DND-41 (cell line): ENCODE measurements around the gene ADARB2.
"Not testable (repeated sequence)": the region's sequence is repeated elsewhere in the genome, so short reads cannot be mapped to it uniquely, and the experiment has no call there.

Source experiments
- ATAC-seq: fragments of 200-7000 bp; cut with Tn5 transposase; 3 replicates; pipeline ENCODE4 v1.9.1; 2021; ENCODE audit warnings: low read depth; ENCODE audit not compliant: insufficient read depth
- DNase-seq: peaks from one replicate; pipeline ENCODE4 v3.0.0-alpha.2; 2020
- H2AFZ ChIP-seq: 2 replicates; pipeline ENCODE4 v1.6.0; 2012; ENCODE audit warnings: low read depth, low read length
- H3K27ac ChIP-seq: 2 replicates; pipeline ENCODE4 v1.5.1; 2012; ENCODE audit warnings: low read length, inconsistent platforms
- H3K27me3 ChIP-seq: fragments of 200-600 bp; sonication (generic); 2 replicates; pipeline ENCODE4 v1.6.0; 2012; ENCODE audit warnings: low read length, mild to moderate bottlenecking, inconsistent platforms; ENCODE audit not compliant: insufficient read depth, poor library complexity
- H3K36me3 ChIP-seq: 2 replicates; pipeline ENCODE4 v1.5.1; 2012; ENCODE audit warnings: low read length, inconsistent platforms; ENCODE audit not compliant: insufficient read depth
- H3K4me1 ChIP-seq: 2 replicates; pipeline ENCODE4 v1.5.1; 2012; ENCODE audit warnings: mild to moderate bottlenecking, low read length; ENCODE audit not compliant: insufficient read depth
- H3K4me2 ChIP-seq: 2 replicates; pipeline ENCODE4 v1.6.0; 2012; ENCODE audit warnings: mild to moderate bottlenecking, moderate library complexity, low read length, inconsistent platforms; ENCODE audit not compliant: insufficient read depth
- H3K4me3 ChIP-seq, 2 experiments: fragments of 200-600 bp in 1 of 2; shearing (Covaris generic) in 1 of 2; 2 replicates each; pipeline ENCODE4 v1.5.1; 2012 to 2016; ENCODE audit warnings: inconsistent platforms in 2 of 2, low read length in 2 of 2, mild to moderate bottlenecking in 2 of 2, low read depth in 1 of 2, moderate library complexity in 1 of 2
- H3K79me2 ChIP-seq: 2 replicates; pipeline ENCODE4 v1.6.0; 2012; ENCODE audit warnings: low read length, inconsistent platforms; ENCODE audit not compliant: insufficient read depth
- H3K9ac ChIP-seq: 2 replicates; pipeline ENCODE4 v1.6.0; 2012; ENCODE audit warnings: low read depth, mild to moderate bottlenecking, inconsistent platforms, low read length, moderate library complexity
- H3K9me3 ChIP-seq: 2 replicates; pipeline ENCODE4 v1.5.1; 2012; ENCODE audit warnings: low read length, moderate library complexity, mild to moderate bottlenecking, inconsistent platforms; ENCODE audit not compliant: insufficient read depth, severe bottlenecking
- H4K20me1 ChIP-seq: 2 replicates; pipeline ENCODE4 v1.6.0; 2012; ENCODE audit warnings: low read length; ENCODE audit not compliant: insufficient read depth
- EZH2 ChIP-seq: IDR thresholded peaks from 3 replicates; pipeline ENCODE4 v1.6.1; 2012; ENCODE audit warnings: borderline replicate concordance, low read depth, mild to moderate bottlenecking, moderate library complexity, low read length, inconsistent platforms; ENCODE audit not compliant: severe bottlenecking
- TF ChIP-seq, protein P1 (sequence below): IDR thresholded peaks from 2 replicates; pipeline ENCODE4 v1.5.1; 2012; ENCODE audit warnings: borderline replicate concordance, low read length, moderate library complexity, mild to moderate bottlenecking; ENCODE audit not compliant: poor library complexity, severe bottlenecking; ENCODE audit errors: extremely low read depth

Gene ADARB2

DNA sequence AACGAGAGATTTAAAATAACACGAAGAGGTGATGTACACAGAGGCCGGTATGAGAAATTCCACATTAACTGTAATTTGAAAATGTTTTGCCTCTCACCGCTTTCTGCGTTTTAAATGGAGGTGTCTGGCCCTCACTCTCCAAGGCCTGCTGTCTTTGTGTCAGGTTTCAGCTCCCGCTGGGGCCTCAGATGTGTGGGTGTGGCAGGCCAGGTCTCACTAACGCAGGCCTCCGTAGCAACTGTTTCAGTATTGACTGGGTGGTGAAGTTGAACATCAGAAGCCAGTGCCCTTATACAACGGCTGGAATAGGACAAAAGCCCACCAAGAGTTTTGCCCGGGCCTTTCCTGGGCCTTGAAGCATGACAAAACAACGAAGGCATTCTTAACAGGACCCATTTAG, 303.1 kb downstream of the ADARB2 start:
- Histone ChIP-seq H3K79me2 (no peaks in the 10 kb centered on the region), H4K20me1 (no peaks in the 10 kb centered on the region), H3K27me3 (no peaks in the 10 kb centered on the region), H3K4me3 (no peak overlapping the region), H3K4me1 (peaks cover 3% of the 10 kb centered on the region; the same call in 1 of the 2 replicates), H3K27ac (no peak overlapping the region), H3K4me2 (no peak overlapping the region), H3K9ac (no peak overlapping the region), H2AFZ (no peak overlapping the region), H3K9me3 (peaks cover 7% of the 10 kb centered on the region), H3K36me3 (no peaks in the 10 kb centered on the region)
- TF ChIP-seq, protein P1, sequence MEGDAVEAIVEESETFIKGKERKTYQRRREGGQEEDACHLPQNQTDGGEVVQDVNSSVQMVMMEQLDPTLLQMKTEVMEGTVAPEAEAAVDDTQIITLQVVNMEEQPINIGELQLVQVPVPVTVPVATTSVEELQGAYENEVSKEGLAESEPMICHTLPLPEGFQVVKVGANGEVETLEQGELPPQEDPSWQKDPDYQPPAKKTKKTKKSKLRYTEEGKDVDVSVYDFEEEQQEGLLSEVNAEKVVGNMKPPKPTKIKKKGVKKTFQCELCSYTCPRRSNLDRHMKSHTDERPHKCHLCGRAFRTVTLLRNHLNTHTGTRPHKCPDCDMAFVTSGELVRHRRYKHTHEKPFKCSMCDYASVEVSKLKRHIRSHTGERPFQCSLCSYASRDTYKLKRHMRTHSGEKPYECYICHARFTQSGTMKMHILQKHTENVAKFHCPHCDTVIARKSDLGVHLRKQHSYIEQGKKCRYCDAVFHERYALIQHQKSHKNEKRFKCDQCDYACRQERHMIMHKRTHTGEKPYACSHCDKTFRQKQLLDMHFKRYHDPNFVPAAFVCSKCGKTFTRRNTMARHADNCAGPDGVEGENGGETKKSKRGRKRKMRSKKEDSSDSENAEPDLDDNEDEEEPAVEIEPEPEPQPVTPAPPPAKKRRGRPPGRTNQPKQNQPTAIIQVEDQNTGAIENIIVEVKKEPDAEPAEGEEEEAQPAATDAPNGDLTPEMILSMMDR, result no peak
- no peak for TF ChIP-seq EZH2
- DNase-seq, result no peak
- ATAC-seq, result no peak

DNA sequence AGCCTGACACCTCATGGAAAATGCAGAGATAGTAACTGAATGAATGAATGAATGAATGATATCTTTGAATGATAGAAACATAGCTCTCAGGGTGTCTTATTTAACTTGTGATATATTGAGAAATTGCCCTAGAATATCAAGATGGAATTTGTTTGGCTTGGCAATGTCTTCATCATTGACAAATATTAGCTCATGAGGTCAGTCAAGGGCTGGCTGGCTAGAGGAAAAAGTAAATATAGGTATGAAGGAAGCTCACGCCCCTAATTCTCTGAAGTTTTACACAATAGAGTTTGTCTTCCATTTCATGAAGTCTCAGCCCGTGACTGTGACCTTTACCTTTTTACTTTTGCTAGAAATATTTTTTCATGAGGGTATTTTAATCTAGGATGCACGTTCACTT, 305.2 kb downstream of the ADARB2 start:
- Histone ChIP-seq H3K4me3 (no peak overlapping the region), H2AFZ (no peak overlapping the region), H3K79me2 (no peaks in the 10 kb centered on the region), H3K4me1 (peaks cover 13% of the 10 kb centered on the region; the same call in 1 of the 2 replicates), H3K36me3 (no peaks in the 10 kb centered on the region), H4K20me1 (no peaks in the 10 kb centered on the region), H3K4me2 (no peak overlapping the region), H3K9me3 (peaks cover 7% of the 10 kb centered on the region), H3K9ac (no peak overlapping the region), H3K27ac (no peak overlapping the region), H3K27me3 (no peaks in the 10 kb centered on the region)
- DNase-seq, result no peak
- no peak for ATAC-seq
- TF ChIP-seq, protein P1, result no peak
- TF ChIP-seq EZH2, result no peak

DNA sequence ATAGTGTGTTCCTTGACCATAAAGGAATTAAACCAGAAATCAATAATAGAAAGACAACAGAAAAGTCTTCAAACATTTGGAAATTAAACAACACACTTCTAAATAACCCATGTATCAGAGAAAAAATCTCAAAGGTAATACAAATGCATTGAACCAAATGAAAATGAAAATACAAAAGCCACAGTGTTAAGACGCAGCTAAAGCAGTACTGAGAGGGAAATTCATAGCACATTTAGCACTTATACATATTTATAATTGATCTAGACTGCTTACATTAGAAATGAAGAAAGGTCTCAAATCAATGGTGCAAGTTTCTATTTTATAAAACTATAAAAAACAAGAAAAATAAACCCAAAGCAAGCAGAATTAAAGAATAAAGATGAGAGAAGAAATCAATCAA, 306.1 kb downstream of the ADARB2 start:
- Histone ChIP-seq H3K9me3 (peaks cover 7% of the 10 kb centered on the region), H3K27me3 (no peaks in the 10 kb centered on the region), H3K9ac (no peak overlapping the region), H3K4me1 (peaks cover 13% of the 10 kb centered on the region; the same call in 1 of the 2 replicates), H3K4me3 (no peak overlapping the region), H3K36me3 (no peaks in the 10 kb centered on the region), H4K20me1 (no peaks in the 10 kb centered on the region), H2AFZ (no peak overlapping the region), H3K79me2 (no peaks in the 10 kb centered on the region), H3K4me2 (no peak overlapping the region), H3K27ac (no peak overlapping the region)
- ATAC-seq, result no peak
- DNase-seq, result no peak
- no peak for TF ChIP-seq EZH2
- TF ChIP-seq, protein P1, result no peak

DNA sequence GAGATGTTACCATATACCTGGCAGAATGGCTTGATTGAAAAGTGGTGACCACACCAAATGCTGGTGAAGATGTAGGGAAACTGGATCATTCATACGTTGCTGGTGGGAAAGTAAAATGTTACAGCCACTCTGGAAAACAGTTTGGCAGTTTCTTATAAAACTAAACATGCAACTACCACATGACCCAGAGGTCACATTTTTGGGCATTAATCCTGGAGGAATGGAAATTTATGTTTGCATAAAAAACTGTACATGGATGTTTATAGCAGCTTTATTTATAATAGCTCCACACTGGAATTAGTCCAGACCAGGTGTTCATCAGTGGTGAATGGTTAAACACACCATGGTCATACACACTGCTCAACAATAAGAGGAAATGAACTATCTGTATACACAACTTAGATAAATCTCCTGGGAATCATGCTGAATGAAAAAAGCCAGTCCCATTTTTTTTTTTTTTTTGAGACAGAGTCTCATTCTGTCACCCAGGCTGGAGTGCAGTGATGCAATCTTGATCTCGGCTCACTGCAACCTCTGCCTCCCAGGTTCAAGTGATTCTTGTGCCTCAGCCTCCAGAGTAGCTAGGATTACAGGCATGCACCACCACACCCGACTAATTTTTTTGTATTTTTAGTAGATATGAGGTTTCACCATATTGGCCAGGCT, 309.7 kb downstream of the ADARB2 start:
- ATAC-seq (peak; percentile 24; the same call in 1 of the 3 replicates), DNase-seq (peak; percentile 5)
- not testable (repeated sequence) for H3K79me2 ChIP-seq, H3K4me3 ChIP-seq, H3K9ac ChIP-seq, H3K36me3 ChIP-seq, H2AFZ ChIP-seq, H3K9me3 ChIP-seq, H3K27me3 ChIP-seq, H3K27ac ChIP-seq, H3K4me2 ChIP-seq, H4K20me1 ChIP-seq
- peaks cover 36% of the 10 kb centered on the region for H3K4me1 ChIP-seq
